ENCODE results near the gene CXCL12.

The CXCL12 gene

DNA sequence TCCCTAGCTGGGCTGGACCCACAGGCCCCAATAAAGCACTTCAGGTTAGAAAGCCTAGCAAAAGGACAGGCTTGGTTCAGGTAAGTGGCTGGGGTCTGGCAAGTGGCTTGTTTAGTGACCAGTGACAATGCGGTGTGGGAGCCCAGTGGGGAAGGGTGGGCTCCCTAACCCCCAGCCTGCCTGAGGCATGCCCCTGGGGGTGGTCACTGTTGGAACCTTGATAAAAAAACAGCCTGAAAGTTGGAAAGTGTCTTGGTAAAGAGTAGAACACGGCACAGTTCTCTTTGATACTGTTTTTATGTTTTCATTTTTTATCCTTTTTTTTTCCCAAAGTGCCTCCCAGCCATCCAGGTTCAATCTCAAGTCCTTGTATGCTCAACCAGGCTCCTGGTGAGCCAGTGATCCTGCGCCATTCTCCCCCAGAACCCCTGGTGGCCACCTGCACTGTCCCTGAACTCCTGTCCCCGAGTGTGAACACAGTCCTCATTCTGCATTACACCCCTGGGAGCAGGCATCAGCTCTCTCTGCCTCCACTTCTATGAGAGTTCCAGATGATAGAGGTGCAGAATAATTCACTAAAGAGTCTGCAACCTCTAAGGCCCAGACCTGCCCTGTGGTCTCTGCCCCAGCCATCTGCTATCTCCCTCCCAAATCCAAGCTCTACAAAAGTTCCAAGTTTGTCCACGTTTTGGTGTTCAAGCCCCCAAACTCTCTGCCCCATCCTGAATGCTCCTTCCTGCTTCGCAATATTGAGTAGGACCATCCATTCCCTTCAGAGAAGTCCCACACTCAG is 15.0 kb upstream of the CXCL12 start:
- DNase-seq (ENCODE audit: low read depth), result no peak

DNA sequence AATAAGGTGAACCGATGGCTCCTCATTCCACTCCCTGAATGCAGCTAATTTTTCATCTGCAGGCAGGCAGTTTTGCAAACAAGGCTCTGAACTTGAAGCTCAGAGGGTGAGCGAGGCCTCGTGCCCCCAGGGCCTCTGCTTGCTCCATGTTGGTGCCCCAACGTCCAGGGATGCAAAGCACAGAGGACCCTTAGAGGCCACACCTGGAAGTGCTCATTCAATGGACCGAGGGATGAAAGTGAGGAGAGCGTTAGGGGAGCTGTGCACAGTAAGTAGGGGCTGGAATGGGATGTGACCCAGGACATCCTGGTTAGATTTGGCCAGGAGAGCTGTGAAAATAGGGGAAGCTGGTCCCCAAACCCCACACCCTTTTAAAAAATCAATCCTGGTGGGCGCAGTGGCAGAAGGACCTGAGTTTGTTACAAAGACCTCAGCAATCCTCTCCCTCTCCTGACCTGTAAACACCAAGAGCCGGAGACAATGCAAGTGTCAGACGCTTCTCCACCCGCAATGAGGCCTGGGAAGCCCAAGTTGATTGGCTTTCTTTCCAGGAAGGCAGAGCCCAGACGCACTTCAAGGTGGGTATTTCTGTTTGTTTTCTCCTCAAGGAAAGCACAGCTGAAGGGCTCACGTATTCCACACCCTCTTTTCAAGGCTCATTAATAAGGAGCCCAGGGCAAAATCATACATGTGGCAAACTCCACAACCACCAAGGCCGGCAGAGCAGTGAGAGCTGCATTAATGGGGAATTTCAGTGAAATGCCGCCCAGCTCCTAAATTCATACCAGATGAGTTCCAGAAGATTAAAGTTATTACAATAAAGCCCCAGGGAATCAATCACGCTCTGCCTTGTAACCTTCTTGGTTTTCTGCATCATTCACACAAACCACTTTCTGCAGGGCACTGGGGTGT is 14.1 kb upstream of the CXCL12 start:
- DNase-seq (ENCODE audit: low read depth), result no peak

- DNase-seq (ENCODE audit: low read depth), result no peak
These were observed 13.4 kb upstream of the CXCL12 start for GRCh38 chr10:44398271-44398670.

DNA sequence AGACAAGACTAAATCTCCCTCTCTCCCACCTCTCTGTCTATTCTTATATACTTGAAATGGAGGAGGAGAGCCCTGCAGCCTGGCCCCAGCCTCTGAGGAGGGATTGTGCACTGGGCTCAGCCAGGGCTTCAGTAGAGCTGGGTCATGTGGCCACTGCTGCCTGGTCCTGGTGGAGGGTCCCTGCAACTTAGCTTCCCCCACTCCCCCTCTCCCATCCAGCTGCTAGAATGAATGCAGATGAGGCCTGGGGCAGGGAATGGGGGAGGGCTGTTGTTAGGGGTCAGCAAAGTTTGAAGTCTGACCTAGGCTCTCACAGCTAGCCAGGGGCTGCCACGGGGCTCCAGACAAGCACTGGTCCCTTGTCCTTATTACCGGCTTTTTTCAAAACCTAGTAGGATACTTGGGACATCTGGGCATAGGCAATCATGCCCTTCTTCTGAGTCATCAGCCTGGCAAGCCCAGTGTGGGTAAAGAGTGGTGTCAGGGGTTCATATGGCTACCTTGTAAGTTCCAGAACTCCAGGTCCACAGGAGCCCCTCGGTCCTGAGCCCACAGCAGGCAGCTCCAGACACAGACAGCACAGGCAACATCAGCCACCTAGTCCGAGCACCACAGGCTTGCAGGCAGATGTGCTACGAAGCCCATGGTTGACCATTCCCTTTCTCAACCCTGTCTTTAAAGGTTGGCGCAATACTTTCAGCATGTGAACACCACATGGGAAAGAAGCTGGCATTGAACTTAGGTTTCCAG is 12.8 kb upstream of the CXCL12 start:
- DNase-seq (ENCODE audit: low read depth), result no peak

DNA sequence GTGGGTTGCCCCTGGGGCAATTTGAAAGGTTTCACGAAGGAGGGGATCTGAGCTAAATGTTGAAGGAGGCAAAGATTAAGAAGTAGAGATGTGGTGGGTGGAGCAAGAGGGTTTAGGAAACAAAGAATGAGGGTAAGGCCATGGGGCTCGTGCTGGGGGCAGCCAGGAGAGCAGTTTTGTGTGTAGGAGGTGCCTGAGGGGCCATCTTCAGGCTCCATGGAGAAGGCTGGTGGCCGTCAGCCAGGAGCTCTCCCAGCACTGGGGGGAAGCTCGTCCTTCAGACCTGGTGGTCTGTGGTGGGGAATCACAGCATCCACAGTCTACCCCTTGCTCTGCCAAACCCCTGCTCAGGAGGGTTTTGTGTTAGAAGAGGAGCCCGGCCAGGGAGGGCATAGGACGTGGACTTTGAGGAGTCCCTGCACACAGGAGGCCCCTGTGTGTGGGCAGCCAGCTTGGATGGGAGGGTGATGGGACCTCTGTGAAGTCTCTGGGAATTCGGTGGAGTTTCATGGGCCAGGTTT is 11.8 kb upstream of the CXCL12 start:
- DNase-seq (ENCODE audit: low read depth), result no peak

GRCh38 chr10:44395902-44396670 is 11.2 kb upstream of the CXCL12 start:
- no peak for DNase-seq (ENCODE audit: low read depth)

DNA sequence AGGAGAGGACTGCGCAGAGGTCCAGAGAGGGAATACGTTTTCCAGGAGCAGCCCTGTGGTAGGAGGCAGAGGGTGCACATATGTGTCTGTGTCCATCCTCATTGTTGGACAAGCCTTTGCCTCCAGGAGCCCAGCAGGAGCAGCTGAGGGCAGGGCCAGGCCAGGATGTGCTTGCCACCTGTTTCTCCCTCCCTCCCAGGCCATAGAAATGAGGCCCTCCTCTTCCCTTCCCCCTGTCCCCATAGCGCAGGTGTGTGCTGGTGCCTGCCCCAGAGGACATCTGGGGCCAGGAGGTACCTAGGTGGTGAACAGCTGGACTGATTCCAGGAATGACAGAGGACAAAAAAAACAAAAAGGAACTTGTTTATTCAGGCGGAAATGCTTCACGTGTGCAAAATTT is 10.5 kb upstream of the CXCL12 start:
- DNase-seq (ENCODE audit: low read depth), result no peak

DNA sequence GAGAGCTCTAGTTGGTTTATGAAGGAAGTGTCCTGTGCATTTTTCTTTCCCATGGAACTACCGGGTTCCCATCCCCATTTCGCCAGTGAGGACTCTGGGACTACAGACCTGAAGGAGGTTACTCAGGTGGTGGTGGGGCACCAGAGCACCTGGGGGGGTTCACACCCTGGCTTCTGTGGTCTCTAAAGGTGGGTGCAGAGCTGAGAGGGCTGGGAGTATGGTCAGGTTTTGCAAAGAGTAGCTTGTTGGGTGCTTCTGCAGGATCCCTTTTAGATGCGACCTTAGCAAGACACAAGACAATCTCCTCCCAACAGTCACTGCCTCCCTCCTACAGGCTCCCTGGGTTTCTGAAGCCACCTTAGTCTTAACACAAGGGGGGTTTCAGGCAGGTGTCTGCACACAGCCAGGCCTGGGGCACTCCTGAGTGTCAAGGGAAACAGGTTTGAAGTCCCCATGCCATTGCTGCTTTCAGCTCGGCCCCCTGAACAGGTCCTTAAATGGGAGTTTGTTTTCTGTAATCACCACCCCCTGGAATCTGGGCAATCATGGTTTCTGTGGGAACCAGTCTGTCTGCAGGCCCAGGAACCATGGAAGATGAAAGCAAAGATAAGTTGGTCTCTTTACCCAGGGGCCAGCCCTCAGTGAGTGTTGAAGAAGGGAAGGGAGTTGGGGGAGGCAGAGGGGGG is 9.9 kb upstream of the CXCL12 start:
- no peak for DNase-seq (ENCODE audit: low read depth)

GRCh38 chr10:44393834-44394547 is 9.1 kb upstream of the CXCL12 start:
- no peak for DNase-seq (ENCODE audit: low read depth)

GRCh38 chr10:44393051-44393630 is 8.2 kb upstream of the CXCL12 start:
- DNase-seq (ENCODE audit: low read depth), result no peak

GRCh38 chr10:44392420-44392819 is 7.5 kb upstream of the CXCL12 start:
- DNase-seq (ENCODE audit: low read depth), result no peak

DNA sequence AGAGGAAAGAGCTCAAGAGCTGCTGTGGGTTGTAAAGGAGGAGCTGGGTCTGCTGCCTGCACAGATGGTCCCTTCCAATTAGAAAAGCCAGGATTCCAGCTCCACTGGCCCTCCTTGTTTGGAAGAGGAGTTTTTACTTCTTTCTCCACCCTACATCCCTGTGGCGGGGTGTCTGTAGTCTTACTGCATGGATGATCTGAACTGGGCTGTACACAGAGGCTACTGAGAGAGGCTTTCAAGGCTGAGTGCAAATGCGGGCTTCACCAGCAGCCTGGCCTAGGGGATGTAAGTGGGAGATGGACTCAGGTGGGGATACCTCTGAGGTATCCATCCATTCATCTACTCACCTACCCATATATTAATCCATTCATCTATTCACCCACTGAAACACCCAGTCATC is 7.1 kb upstream of the CXCL12 start:
- DNase-seq (ENCODE audit: low read depth), result no peak

DNA sequence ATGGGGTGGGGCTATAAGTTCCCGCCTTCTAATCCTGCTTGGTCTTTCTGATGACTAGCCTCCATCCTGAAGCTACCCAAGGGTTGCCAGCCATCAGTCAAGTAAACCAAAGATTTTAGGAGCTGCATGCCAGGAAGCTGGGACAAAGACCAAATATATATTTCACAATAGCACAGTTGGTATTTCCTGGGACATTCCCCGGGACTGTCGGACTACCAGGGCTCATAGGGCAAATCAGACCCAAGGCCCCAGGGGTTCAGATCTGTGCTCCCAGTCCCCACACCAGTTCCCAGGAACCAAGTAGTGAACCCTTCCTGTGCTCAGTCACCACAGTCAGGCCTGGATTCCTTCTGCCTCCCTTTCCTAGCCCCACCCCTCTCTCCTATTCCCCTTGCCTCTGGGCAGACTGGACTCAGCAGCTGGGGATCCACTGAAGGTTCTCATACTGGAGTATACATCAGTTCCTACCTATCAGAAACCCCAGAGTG is 5.7 kb upstream of the CXCL12 start:
- no peak for DNase-seq (ENCODE audit: low read depth)

DNA sequence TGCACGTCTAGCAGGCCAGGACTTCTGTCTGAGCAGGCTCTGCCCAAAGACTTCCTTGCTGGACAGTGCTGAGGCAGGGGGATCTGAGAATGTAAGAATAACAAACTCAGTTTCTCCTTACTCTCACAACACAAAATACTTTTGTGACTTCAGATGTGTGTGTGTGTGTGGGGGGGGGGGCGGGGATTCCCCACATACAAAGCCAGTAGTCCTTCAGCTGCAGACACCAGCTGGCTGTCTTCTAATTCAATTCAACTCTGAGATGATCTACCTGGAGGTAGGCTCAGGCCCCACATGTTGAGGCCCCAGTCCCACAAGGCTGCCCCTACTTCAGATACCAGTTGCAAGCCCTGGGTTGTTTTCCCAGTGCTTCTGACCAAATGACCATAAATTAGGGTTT is 4.7 kb upstream of the CXCL12 start:
- DNase-seq (ENCODE audit: low read depth), result no peak

- no peak for DNase-seq (ENCODE audit: low read depth)
These were observed 4.3 kb upstream of the CXCL12 start for GRCh38 chr10:44389150-44389549.

GRCh38 chr10:44388641-44389040 is 3.7 kb upstream of the CXCL12 start:
- DNase-seq (ENCODE audit: low read depth), result no peak

DNA sequence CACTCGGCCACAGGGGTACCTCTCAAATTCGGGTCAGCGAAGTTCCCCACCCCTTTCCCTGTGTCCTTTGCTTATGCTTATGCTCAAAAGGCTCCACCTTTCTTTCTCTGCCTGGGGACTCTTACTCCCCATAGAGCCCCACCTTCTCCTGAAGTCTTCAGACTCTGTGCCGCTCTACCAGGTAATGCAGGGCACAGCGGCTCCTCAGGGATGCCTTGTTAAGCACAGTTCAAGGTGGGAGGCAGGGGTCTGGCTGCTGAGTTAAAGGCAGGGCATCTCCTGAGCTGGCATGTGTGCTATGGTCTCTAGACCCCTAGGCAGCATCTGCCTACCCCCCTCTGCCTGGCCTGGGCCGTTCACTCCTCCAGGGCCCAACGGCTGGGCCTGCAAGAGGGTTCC is 3.0 kb upstream of the CXCL12 start:
- no peak for DNase-seq (ENCODE audit: low read depth)

GRCh38 chr10:44386546-44387052 is 1.7 kb upstream of the CXCL12 start:
- no peak for DNase-seq (ENCODE audit: low read depth)

DNA sequence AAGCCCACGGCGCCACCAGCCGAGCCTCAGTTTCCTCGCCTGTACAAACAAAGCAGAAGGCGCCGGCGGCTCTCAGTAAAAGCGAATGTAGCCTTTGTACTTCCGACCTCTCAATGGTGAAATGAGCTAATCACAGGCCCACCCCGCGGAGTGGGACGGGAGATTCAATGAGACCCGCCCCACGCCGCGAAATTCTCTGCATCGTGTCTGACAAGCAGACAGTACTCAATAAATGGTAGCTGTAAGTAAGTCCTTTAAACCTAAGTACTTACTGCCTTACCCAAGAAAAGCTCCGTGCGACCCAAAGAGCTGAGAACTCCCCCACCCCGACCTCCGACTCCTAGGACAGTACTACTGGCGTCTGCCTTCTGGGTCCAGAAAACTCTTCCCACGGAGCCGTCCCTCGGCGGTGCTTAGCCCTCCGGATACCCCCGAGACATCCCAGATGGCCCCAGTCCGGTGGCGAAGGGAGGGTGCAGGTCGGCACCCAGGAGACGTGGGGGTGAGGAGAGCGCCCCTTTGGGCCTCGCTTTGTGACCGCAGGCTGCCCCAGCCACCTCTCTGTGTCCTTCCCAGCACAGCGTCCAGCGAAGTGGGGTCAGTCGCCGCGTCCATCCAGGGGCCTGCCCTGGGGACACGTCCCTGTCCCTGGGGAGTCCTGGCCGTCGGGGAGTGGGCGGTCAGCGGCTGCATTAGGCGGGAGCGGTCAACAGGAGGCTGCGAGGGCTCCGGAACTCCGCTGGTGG is 972 bp upstream of the CXCL12 start:
- DNase-seq (ENCODE audit: low read depth), result no peak
